ENCODE results near the gene SDHAF4.

DNA sequence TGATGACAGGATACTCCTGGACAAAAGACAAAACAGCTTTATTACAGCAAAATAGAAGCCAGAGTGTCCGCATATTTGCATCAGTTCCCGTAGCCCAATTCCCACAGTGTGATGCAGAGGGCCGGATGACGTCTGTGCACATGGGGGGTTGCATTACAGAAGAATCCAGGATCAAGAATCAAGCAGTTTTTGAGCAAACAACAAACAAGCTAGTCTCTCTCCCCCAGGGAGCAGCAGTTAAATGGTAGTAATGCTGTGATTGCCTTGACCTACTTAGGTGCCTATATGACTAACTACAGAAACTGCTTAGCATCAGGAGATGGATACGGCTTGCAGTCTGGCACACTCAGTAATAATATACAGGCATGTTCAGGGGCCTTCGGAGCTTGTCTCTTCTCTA is 3.2 kb upstream of the SDHAF4 start:
- TF ChIP-seq, protein P1, sequence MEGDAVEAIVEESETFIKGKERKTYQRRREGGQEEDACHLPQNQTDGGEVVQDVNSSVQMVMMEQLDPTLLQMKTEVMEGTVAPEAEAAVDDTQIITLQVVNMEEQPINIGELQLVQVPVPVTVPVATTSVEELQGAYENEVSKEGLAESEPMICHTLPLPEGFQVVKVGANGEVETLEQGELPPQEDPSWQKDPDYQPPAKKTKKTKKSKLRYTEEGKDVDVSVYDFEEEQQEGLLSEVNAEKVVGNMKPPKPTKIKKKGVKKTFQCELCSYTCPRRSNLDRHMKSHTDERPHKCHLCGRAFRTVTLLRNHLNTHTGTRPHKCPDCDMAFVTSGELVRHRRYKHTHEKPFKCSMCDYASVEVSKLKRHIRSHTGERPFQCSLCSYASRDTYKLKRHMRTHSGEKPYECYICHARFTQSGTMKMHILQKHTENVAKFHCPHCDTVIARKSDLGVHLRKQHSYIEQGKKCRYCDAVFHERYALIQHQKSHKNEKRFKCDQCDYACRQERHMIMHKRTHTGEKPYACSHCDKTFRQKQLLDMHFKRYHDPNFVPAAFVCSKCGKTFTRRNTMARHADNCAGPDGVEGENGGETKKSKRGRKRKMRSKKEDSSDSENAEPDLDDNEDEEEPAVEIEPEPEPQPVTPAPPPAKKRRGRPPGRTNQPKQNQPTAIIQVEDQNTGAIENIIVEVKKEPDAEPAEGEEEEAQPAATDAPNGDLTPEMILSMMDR (IDR thresholded peaks at IDR 0.05; ENCODE audit: insufficient read depth, low read length, poor library complexity, severe bottlenecking) = no peak
- no peak for TF ChIP-seq EZH2phosphoT487 (conservative IDR thresholded peaks at IDR 0.05; ENCODE audit: low read length)

Data from SU-DHL-6 (cell line).